ENCODE data around the gene OTUD1. TPM values are rescaled to one million over a fixed set of nuclear protein-coding genes. Genes with fewer than 3 reads are reported as not detected.

The OTUD1 gene
- polyA plus RNA-seq, 1 experiment, result 1.1 TPM

- 0 out of 2 replicates have a peak, but pooled peaks cover 1% of the 10 kb centered on the region for H3K27me3 ChIP-seq (ENCODE audit: control insufficient read depth, insufficient read depth, low read length)
- ChIA-PET POLR2A (no interaction called here), CTCF (no interaction called here)
- TF ChIP-seq CTCF (IDR thresholded peaks at IDR 0.05; ENCODE audit: insufficient read depth, low read depth, low read length), result no peak
- DNase-seq (ENCODE audit: low read depth), result no peak
- H3K36me3 ChIP-seq (ENCODE audit: control insufficient read depth, insufficient read depth, low read length), result no peaks in the 10 kb centered on the region
- no peak overlapping the region for H3K4me3 ChIP-seq (ENCODE audit: low read depth, low read length)
Measured at GRCh38 chr10:23459308-23459939, 20.5 kb downstream of the OTUD1 start.

- Histone ChIP-seq H3K36me3 (ENCODE audit: control insufficient read depth, insufficient read depth, low read length) (no peaks in the 10 kb centered on the region), H3K27me3 (ENCODE audit: control insufficient read depth, insufficient read depth, low read length) (0 out of 2 replicates have a peak, but pooled peaks cover 1% of the 10 kb centered on the region), H3K4me3 (ENCODE audit: low read depth, low read length) (no peak overlapping the region)
- ChIA-PET CTCF (no interaction called here), POLR2A (no interaction called here)
- no peak for TF ChIP-seq CTCF (IDR thresholded peaks at IDR 0.05; ENCODE audit: insufficient read depth, low read depth, low read length)
- DNase-seq (ENCODE audit: low read depth), result no peak
Measured at GRCh38 chr10:23461557-23461956, 22.7 kb downstream of the OTUD1 start.

- ChIA-PET POLR2A (no interaction called here), CTCF (interaction anchor here (1.0 kb wide), 1 partner anchor 49 kb away, joined by 3 read pairs; no protein-coding TSS in a partner anchor)
- no peaks in the 10 kb centered on the region for H3K27me3 ChIP-seq (ENCODE audit: control insufficient read depth, insufficient read depth, low read length)
- TF ChIP-seq CTCF (IDR thresholded peaks at IDR 0.05; ENCODE audit: insufficient read depth, low read depth, low read length), result no peak
- no peak overlapping the region for H3K4me3 ChIP-seq (ENCODE audit: low read depth, low read length)
- no peak for DNase-seq (ENCODE audit: low read depth)
- no peaks in the 10 kb centered on the region for H3K36me3 ChIP-seq (ENCODE audit: control insufficient read depth, insufficient read depth, low read length)
Measured at GRCh38 chr10:23467012-23467411, 28.1 kb downstream of the OTUD1 start.

GRCh38 chr10:23467548-23467947, 28.7 kb downstream of the OTUD1 start:
- H3K27me3 ChIP-seq (ENCODE audit: control insufficient read depth, insufficient read depth, low read length), result no peaks in the 10 kb centered on the region
- no peak for DNase-seq (ENCODE audit: low read depth)
- TF ChIP-seq CTCF (IDR thresholded peaks at IDR 0.05; ENCODE audit: insufficient read depth, low read depth, low read length), result no peak
- CTCF ChIA-PET, result no interaction called here
- H3K36me3 ChIP-seq (ENCODE audit: control insufficient read depth, insufficient read depth, low read length), result no peaks in the 10 kb centered on the region
- H3K4me3 ChIP-seq (ENCODE audit: low read depth, low read length), result no peak overlapping the region
- POLR2A ChIA-PET, result no interaction called here

GRCh38 chr10:23469596-23470237, 30.8 kb downstream of the OTUD1 start:
- CTCF ChIA-PET, result no interaction called here
- POLR2A ChIA-PET, result no interaction called here
- no peak for DNase-seq (ENCODE audit: low read depth)
- no peaks in the 10 kb centered on the region for H3K36me3 ChIP-seq (ENCODE audit: control insufficient read depth, insufficient read depth, low read length)
- TF ChIP-seq CTCF (IDR thresholded peaks at IDR 0.05; ENCODE audit: insufficient read depth, low read depth, low read length), result no peak
- no peaks in the 10 kb centered on the region for H3K27me3 ChIP-seq (ENCODE audit: control insufficient read depth, insufficient read depth, low read length)
- H3K4me3 ChIP-seq (ENCODE audit: low read depth, low read length), result no peak overlapping the region

All from BJ (cell line).